Dermis microvascular lymphatic vessel endothelial cell (primary cell): ENCODE data around the gene C2CD4D. TPM values are rescaled to one million over a fixed set of nuclear protein-coding genes. Genes with fewer than 3 reads are reported as not detected.
A peak's percentile ranks its signal among the peaks of the same experiment; 100 is the strongest.
"Not testable (repeated sequence)": the region's sequence is repeated elsewhere in the genome, so short reads cannot be mapped to it uniquely, and the experiment has no call there.

Experiments used
- DNase-seq, 2 donors: peaks; one replicate each; pipeline versions ENCODE4 v3.0.0 to v3.0.0-alpha.2; 2010; ENCODE audit warnings: low read depth in 2 of 2
- total RNA-seq: library from RNA; depleted of rRNA; stranded (reverse); fragments of >200 nt; gene quantifications from 2 replicates; pipeline ENCODE4 v1.2.1, GENCODE V29; 2014

Gene C2CD4D
- 0.13 and 0.25 TPM in 2 replicates for total RNA-seq

DNA sequence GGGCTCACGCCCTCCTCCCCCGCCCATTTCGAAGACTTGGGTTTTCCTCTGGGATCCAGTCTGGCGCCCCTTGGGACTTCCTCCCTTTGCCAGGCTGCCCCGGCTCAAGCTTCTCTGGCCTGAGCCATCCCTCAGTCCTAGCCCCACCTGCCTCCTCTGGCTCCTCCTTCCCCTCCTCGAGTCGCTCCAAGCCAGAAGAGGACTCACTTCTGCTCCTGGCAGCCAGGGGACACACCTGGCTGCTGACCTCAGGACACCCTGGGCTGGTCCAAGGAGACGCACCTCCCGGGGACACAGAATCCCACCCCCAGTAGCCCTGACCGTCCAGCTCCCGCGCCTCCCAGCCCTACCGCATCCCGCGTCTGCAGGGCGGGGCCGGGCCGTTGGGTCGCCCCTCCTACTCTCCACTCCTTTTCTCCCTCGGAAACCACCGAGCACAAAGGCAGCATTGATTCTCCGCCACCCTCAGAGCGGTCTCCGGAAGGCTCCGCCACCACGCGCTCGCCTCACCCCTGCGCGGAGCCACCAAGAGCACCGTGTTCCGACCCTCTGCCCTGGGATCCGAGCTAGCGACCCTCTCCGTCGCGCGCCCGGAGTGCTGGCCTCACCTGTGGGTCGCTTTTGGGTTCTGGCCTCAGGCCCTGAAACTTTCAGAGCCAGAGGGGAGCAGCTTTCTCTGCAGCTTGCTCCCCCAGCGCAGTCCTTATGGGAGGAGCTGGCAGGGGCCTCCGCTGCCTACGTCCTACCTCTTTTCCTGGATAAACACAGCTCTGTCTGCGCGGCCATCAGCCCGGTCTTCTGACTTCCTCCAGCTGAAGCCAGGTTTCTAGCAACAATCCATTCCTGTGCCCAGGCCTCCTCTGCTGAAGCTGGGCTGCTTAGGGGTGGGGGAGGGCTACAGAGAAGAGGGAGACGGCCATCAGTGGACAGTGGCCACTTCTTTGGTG, at the start of gene C2CD4D:
Gene C2CD4D (minus strand): TSS at position 364 of the 947 bp plus-strand sequence. CDS start 831 bp downstream, outside the sequence.
- DNase-seq, result peak in 1 of 2 donors; percentile 80

DNA sequence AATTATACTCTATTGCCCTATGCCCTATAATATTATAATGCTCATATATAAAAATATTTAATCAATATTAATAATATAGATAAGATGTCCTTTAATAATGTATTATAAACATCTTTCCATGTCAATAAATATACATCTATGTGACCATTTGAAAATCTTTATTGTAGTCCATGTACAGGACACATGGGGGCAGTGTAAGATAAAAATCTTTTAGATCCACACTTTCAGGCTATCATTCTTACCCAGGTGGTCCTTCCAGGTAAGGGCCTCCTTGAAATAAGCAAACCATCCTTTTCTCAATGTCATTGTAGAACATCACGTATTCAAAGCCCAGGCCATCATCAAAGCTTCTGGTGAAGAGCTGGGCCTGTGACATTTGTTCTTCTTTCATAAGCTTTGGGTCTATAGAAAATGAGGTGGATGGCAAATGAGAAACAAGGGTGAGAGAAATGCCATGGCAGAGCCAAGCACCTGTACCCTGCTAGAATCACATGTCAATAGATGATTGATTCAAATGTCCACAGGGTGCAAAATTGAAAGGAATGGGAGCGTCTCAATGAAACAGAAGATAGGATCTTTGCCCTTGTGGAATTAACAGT, 49.5 kb upstream of the C2CD4D start:
- peak in 1 of 2 donors; percentile 44 for DNase-seq

- peak in 1 of 2 donors; percentile 72 for DNase-seq
These were observed 47.4 kb upstream of the C2CD4D start for GRCh38 chr1:151887028-151887427.

DNA sequence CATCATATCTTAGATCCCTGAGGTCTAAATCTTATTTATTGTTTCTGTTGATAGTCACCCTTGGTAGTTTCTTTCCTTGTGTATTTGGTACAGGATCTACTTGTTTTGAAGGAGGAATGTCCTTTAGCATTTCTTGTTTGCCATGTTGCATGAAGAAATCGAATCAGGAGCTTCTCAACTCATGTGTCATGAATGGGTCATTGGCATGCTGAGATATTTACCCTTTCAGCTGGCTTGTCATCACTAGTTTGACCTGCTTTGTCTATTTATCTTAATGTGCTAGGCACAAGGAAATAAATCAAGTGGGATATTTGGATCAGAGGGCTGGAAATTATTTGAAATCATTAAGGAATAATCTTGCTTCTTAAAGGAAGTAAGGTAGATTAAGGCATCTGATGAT, 45.9 kb upstream of the C2CD4D start:
- no peak for DNase-seq

- not testable (repeated sequence) for DNase-seq
These were observed 45.3 kb upstream of the C2CD4D start for GRCh38 chr1:151884879-151885278.

- DNase-seq, result not testable (repeated sequence)
These were observed 44.8 kb upstream of the C2CD4D start for GRCh38 chr1:151884445-151884844.

- not testable (repeated sequence) for DNase-seq
These were observed 44.3 kb upstream of the C2CD4D start for GRCh38 chr1:151883898-151884297.

DNA sequence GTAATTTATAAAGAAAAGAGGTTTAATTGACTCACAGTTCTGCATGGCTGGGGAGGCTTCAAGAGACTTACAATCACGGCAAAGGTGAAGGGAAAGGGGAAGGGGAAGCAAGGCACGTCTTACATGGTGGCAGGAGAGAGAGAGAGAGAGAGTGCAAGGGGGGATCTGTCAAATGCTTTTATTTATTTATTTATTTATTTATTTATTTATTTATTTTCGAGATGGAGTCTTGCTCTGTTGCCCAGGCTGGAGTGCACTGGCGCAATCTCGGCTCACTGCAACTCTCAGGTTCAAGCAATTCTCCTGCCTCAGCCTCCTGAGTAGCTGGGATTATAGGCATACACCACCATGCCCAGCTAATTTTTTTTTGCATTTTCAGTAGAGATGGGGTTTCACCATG, 43.3 kb upstream of the C2CD4D start:
- DNase-seq, result not testable (repeated sequence)

DNA sequence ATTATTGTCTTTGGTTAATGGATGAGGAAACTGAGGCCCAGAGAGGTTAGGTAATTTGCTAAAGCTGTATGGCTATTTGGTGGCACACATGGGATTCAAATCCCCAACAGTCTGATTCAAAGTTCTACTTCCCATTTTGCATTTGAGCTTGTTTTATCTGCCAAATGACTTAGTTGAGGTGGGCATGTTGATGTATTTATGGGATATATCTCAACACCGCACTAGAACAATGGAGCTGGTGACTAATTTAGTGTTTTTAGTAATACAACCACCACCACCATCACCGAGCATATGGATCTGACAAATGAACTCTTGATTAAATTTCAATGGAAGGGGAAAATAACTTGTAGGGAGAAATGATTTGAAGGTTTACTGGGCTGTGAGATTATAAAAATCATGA, 42.8 kb upstream of the C2CD4D start:
- peak; percentile 45 to 78 for DNase-seq

GRCh38 chr1:151881479-151881878, 41.9 kb upstream of the C2CD4D start:
- DNase-seq, result peak in 1 of 2 donors; percentile 52

- DNase-seq, result no peak
These were observed 35.9 kb upstream of the C2CD4D start for GRCh38 chr1:151875419-151876097.

DNA sequence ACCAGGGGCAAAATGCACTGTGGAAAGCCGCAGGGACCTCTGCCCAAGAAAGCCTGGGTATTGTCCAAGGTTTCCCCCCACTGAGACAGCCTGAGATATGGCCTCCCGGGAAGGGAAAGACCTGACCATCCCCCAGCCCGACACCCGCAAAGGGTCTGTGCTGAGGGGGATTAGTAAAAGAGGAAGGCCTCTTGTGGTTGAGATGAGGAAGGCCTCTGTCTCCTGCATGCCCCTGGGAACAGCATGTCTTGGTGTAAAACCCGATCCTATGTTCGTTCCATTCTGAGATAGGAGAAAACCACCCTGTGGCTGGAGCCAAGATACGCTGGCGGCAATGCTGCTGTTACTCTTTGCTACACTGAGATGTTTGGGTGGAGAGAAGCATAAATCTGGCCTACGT, 33.2 kb upstream of the C2CD4D start:
- DNase-seq, result not testable (repeated sequence)

DNA sequence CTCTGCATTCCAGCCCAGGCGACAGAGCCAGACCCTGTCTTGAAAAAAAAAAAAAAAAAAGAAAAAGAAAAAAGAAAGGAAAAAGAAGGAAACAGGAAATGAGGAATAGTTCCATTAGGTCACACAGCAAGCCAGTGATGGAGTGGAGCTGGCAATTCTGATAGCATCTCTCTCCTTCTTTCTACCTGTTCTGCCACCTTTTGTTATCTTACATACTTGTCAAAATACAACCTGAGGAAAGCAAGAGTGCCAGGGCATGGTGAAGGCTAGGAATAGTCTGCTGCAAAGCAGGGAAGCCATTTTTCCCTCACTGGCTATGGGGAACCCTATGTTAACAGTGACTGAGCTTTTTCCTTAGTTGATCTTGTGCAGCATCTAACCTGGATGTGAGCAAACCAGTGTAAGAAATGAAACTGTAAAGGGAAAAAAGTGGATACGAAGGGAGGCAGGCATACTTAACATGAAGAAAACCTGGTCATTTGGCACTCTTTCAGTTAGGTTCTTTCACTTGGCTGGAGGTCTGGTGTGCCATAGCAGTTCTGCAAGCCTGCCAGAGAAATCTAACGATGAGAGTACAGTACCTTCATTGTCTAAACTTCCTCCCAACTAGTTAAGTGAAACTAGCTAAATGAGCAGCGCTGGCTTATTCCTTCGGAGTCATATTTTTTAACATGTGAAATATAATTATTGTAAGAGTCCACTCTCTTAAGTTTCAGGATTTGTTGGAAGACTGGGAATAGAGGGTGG, 31.8 kb upstream of the C2CD4D start:
- no peak for DNase-seq

DNA sequence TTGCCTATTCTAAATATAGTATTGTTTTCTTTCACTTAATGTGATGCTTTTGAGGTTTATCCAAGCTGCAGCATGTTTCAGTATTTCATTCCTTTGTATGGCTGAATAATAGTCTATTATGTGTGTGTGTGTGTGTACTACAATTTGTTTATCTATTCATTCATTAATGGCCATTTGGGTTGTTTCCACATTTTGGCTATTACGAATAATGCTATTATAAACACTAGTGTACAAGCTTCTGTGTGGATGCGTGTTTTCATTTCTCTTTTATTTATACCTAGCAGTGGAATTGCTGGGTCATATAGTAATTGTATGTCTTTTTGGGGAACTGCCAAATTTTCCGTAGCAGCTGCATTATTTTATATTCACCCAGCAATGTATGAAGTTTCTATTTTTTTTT, 28.9 kb upstream of the C2CD4D start:
- DNase-seq, result peak in 1 of 2 donors; percentile 65

- peak; percentile 88 to 94 for DNase-seq
These were observed 28.3 kb upstream of the C2CD4D start for GRCh38 chr1:151867765-151868411.

- DNase-seq, result no peak
These were observed 27.7 kb upstream of the C2CD4D start for GRCh38 chr1:151867321-151867720.

DNA sequence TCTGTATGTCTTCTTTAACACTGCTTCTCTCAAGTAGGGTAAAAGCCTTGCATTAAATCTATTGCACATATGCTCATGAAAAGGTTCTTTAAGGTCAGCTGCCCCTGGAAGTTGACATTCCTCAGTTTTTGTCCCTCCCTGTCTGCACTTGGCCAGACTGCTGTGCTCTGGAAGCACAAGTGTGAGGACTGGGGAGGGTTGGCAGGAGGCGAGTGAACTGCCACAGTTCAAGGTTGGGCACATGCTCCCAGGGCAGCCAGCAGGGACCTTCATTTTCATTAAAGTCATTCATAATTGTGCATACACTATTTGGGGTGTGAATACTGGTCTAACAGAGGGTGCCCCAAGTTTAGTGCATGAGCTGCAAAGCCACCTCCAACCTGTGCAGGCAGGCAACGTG, 24.8 kb upstream of the C2CD4D start:
- DNase-seq, result no peak

GRCh38 chr1:151862604-151863003, 23.0 kb upstream of the C2CD4D start:
- no peak for DNase-seq

GRCh38 chr1:151860504-151861187, 21.0 kb upstream of the C2CD4D start:
- no peak for DNase-seq

DNA sequence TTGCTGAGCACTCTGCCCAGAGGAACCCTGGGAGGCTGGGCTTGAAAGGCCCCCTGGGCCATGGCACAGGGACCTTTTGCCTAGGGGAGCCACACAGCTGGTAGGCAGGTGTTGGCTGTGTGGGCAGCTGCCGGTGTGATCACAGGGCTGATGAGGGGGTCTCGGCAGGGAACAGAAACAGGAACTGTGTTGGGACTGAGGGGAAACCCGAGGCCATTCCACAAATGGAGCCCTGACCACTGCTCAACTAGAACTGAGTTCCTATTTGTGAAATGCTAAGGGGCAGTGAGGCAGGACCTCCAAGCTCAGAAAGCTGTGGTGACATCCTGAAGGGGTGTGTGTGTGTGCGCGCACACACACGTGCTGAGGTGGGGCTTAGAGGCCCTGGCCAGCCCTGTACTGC, 20.3 kb upstream of the C2CD4D start:
- no peak for DNase-seq
